ENCODE measurements around the gene TCP11L2.
"Not testable (repeated sequence)": the region's sequence is repeated elsewhere in the genome, so short reads cannot be mapped to it uniquely, and the experiment has no call there.

GRCh38 chr12:106313413-106313812 is 10.9 kb downstream of the TCP11L2 start:
- TF ChIP-seq POLR2A, CTCF (IDR thresholded peaks at IDR 0.05): not testable (repeated sequence)
